Choroid plexus epithelial cell (primary cell): ENCODE data around the gene GLDN.

Source experiments
- DNase-seq: peaks from one replicate; pipeline ENCODE4 v3.0.0-alpha.2; 2010; ENCODE audit warnings: low read depth
- H3K4me3 ChIP-seq: 2 replicates; pipeline ENCODE4 v1.5.1; 2011; ENCODE audit warnings: low read depth, mild to moderate bottlenecking, control low read depth, low read length, moderate library complexity
- CTCF ChIP-seq: conservative IDR thresholded peaks from 2 replicates; pipeline ENCODE4 v1.5.1; 2011; ENCODE audit warnings: low read depth, mild to moderate bottlenecking, control low read depth, inconsistent platforms, low read length, moderate library complexity

GLDN gene

DNA sequence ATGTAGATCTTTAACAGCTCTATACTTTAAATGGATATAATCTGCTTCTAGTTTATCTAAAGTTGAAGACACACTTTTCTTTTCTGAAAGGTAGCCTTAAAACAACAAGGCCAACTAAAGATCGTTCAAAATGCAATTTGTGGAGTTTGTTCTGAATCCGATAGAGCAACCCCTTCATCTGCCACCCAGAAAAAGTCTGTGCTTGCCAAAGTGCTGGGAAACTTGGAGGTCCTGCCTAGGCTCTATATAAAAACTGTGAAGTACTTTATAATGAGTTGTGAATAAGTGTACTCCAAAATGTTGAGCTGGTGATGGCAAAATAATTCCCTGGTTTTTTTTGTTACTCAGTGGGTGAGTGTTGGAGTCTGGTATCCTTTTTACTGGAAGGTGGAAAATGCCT, 12.5 kb downstream of the GLDN start:
- no peak for DNase-seq
- TF ChIP-seq CTCF: no peak
- H3K4me3 ChIP-seq: no peak overlapping the region

- no peak for DNase-seq
- no peak overlapping the region for H3K4me3 ChIP-seq
- TF ChIP-seq CTCF: no peak
These were observed 13.6 kb downstream of the GLDN start for GRCh38 chr15:51355096-51355495.

DNA sequence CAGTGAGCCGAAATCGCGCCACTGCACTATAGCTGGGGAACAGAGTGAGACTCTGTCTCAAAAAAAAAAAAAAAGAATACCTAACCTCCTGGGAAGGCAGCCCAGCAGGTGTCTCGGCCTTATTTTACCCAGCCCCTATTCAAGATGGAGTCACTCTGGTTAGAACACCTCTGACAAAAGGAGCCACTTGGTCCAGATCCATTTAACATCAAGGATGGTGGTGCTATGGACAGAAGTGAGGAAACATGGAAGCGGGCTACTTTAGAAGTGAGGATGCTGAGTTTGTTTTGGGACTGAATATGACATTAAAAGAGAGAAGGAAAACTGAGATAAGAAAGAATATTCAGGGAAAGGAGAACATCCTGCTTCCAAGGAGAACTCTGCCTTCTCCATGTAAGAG, 14.7 kb downstream of the GLDN start:
- H3K4me3 ChIP-seq: no peak overlapping the region
- no peak for DNase-seq
- TF ChIP-seq CTCF: no peak

DNA sequence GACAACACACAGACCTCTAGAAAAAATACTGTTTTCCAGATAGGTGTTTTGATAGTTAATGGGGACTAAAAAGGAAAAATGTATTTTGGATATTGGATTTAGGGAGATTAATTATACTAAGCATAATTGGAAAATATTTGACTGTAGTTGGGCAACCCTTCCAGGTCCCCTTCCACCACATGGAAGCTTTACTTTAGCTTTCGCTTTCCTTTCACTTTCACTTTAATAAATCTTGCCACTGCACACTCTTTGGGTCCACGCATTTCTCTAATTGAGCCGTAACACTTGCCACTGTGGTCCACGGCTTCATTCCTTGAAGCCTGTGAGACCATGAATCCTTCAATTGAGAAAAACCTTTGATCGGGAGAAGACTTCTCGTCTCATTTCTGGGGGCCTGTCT, 15.5 kb downstream of the GLDN start:
- TF ChIP-seq CTCF: no peak
- DNase-seq: no peak
- H3K4me3 ChIP-seq: no peak overlapping the region

- no peak for TF ChIP-seq CTCF
- H3K4me3 ChIP-seq: no peak overlapping the region
- no peak for DNase-seq
These were observed 18.5 kb downstream of the GLDN start for GRCh38 chr15:51359981-51360380.

GRCh38 chr15:51363383-51363782, 21.9 kb downstream of the GLDN start:
- no peak for DNase-seq
- H3K4me3 ChIP-seq: no peak overlapping the region
- no peak for TF ChIP-seq CTCF

DNA sequence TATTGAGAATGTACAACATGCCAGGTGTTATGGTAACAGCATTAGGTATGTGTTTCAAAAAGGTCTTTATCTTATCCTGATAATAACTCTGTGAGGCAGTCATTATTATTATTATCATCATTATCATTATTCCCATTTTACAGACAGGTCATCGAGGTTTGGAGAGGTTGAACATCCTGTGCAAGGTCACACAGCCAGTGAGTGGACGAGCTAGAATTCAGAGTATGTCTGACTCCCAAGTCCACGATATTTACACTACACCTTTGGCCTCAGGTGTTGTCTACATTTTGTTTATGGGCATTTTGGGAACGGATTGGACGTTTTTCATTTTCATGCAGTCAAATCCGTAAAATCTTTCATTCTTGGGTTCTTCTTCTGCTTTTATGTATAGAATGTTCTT, 24.0 kb downstream of the GLDN start:
- DNase-seq: no peak
- no peak overlapping the region for H3K4me3 ChIP-seq
- no peak for TF ChIP-seq CTCF
